ENCODE data around the gene EFHC1.

EFHC1 gene

DNA sequence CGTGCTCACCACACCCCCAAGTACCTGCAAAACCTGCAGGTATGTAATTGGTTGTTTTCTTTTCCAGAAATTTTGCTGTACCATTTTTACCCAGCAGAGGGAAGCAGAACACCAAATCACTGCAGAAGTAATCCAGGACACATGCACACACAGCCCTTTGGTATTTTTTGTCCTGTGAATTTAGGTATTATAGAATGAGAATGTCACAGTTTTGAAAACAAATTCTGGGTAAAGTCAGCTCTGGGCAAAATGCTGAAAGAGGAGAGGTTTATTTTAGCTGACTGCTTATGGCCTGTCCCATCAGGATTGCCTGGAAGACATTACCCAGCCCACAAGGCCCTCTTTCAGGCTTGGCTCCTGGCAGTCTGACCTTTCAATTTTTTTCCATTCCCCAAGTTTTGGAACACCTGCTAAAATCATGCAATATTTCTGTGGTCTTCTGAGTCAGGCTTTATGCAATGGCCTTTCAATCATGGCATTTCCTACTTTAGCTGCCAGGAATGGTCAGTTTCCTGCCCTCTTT lies 3.5 kb upstream of the EFHC1 start:
- peak; percentile 71 for DNase-seq (ENCODE audit: low read depth, low spot score)
- no peak overlapping the region for H3K4me3 ChIP-seq (ENCODE audit: low read depth, low read length)
- TF ChIP-seq, protein P1, sequence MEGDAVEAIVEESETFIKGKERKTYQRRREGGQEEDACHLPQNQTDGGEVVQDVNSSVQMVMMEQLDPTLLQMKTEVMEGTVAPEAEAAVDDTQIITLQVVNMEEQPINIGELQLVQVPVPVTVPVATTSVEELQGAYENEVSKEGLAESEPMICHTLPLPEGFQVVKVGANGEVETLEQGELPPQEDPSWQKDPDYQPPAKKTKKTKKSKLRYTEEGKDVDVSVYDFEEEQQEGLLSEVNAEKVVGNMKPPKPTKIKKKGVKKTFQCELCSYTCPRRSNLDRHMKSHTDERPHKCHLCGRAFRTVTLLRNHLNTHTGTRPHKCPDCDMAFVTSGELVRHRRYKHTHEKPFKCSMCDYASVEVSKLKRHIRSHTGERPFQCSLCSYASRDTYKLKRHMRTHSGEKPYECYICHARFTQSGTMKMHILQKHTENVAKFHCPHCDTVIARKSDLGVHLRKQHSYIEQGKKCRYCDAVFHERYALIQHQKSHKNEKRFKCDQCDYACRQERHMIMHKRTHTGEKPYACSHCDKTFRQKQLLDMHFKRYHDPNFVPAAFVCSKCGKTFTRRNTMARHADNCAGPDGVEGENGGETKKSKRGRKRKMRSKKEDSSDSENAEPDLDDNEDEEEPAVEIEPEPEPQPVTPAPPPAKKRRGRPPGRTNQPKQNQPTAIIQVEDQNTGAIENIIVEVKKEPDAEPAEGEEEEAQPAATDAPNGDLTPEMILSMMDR (IDR thresholded peaks at IDR 0.05; ENCODE audit: low read depth, low read length), result peak; percentile 69
- in situ Hi-C loops (cut with HindIII; ENCODE audit: low sequenced_read_pairs), result no loop called here

DNA sequence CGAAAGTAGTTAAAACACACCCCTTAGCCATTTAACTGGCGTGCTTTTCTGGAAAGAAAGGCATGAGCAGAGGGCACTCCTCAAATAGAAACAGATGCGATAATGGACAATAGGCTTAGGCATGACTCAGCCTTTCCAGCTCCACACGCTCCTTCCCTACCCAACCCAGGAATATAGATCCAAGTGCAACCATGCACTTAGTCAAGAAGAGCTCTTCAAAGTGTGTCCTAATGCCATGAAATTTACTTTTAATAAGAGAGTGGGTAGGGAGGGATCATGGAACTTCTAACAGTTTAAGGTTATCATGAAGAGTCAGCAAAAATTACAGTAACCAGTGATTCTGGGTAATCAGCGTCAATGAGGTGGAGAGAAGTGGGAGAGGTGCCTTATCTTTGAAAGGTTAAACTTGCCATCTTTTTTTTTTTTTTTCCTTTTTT lies 2.4 kb upstream of the EFHC1 start:
- in situ Hi-C loops (cut with HindIII; ENCODE audit: low sequenced_read_pairs), result no loop called here
- TF ChIP-seq, protein P1 (IDR thresholded peaks at IDR 0.05; ENCODE audit: low read depth, low read length), result no peak
- H3K4me3 ChIP-seq (ENCODE audit: low read depth, low read length), result no peak overlapping the region
- DNase-seq (ENCODE audit: low read depth, low spot score), result peak; percentile 77

DNA sequence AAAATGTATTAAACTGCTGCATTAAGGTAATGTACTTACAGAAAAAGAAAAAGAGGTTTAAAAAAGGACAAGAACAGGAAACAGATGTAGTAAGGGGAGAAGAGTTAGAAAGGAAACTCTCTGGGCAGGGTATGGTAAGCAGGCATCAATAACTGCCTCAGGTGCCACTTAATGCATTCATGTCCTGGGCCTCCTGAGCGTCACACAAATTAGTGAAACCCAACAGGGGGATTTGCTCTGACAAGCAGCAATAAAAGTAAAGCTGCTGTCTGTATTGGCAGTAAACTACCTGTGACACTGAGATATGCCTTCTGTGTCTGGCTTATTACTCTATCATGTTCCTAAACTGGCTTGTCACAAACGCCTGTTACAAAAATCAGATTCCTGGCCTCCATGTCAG lies 1.5 kb upstream of the EFHC1 start:
- DNase-seq (ENCODE audit: low read depth, low spot score), result no peak
- H3K4me3 ChIP-seq (ENCODE audit: low read depth, low read length), result no peak overlapping the region
- TF ChIP-seq, protein P1 (IDR thresholded peaks at IDR 0.05; ENCODE audit: low read depth, low read length), result no peak
- in situ Hi-C loops (cut with HindIII; ENCODE audit: low sequenced_read_pairs), result no loop called here

DNA sequence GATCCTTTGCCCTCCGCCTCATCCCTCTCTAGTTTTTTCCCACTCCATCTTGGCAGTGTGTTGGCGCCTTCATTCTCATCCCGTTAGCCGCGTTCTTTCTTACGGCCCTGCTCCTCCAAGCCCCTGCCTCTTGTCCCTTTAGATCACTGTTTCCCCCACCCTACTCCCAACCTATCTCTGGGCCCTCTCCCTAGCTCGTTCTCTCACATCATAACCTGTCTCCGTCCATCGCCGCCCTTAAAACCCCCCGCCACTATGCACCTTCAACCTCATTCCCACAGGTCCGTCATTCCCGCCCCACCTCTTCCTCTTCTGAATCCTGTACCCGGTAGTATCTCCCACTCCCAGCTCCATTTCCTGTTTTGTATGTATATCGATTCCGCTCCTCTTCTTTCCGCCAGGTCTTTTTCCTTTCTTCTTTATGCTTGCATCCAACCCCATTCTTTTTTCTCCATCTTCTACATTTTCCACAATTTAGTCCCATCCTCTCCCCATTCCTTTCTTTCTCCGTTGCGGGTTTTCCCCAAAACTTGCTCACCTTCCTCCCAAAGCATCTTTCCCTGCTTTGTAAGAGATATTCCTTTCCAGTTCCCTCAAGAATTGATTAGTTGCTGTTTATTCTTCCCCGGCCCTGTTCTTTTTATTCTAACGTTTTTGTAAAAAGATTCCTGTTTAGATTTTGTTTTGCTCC lies 671 bp downstream of the EFHC1 start:
- peak; percentile 42 for DNase-seq (ENCODE audit: low read depth, low spot score)

DNA sequence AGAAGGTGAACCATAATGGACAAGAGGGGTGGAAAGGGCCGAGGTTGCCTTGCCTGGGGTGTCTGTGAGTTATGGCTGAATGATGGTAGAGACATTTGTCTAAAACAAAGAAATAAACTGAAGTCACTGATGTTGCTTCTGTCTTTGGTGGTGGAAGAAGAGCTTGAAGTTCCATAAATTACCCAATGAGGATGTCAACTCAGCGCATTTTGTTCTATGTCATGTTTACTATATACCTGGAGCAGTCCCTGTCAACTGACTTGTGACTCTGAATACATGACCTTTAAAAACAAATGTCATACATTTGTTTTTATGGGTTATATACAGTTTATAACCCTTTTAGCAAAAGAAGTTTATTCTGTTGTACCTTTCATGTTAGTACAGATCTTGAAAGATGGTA lies 2.0 kb downstream of the EFHC1 start:
- H3K4me3 ChIP-seq (ENCODE audit: low read depth, low read length), result no peak overlapping the region
- in situ Hi-C loops (cut with HindIII; ENCODE audit: low sequenced_read_pairs), result no loop called here
- TF ChIP-seq, protein P1 (IDR thresholded peaks at IDR 0.05; ENCODE audit: low read depth, low read length), result no peak
- DNase-seq (ENCODE audit: low read depth, low spot score), result no peak

More for the DNA sequence above, 671 bp downstream of the EFHC1 start:
- in situ Hi-C loops (cut with HindIII; ENCODE audit: low sequenced_read_pairs), result no loop called here
- TF ChIP-seq, protein P1 (IDR thresholded peaks at IDR 0.05; ENCODE audit: low read depth, low read length), result no peak
- H3K4me3 ChIP-seq (ENCODE audit: low read depth, low read length), result peak overlapping the region; percentile 95

DNA sequence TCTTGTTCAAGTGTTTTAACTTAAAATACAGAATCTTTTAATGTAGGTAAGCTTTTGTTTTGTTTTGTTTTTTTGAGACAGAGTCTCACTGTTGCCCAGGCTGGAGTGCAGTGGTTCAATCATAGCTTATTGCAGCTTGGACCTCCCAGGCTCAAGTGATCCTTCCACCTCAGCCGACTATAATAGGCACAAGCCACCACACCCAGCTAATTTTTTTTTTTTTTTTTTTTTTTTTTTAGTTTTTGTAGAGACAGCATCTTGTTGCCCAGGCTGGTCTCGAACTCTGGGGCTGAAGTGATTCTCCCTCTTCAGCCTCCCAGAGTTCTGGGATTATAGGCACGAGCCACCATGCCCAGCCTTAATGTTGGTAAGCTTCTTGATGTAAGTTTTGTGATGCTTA lies 3.3 kb downstream of the EFHC1 start:
- no peak for DNase-seq (ENCODE audit: low read depth, low spot score)
- no peak overlapping the region for H3K4me3 ChIP-seq (ENCODE audit: low read depth, low read length)
- in situ Hi-C loops (cut with HindIII; ENCODE audit: low sequenced_read_pairs), result no loop called here
- TF ChIP-seq, protein P1 (IDR thresholded peaks at IDR 0.05; ENCODE audit: low read depth, low read length), result no peak

Data from astrocyte of the spinal cord (primary cell).